Retinal pigment epithelial cell (primary cell): Measurements from ENCODE around the gene VGLL4.

ENCODE experiments used
- DNase-seq: peaks from one replicate; pipeline ENCODE4 v3.0.0-alpha.2; 2010; ENCODE audit warnings: low read depth
- H3K4me3 ChIP-seq: 2 replicates; pipeline ENCODE4 v1.5.1; 2011; ENCODE audit warnings: mild to moderate bottlenecking, low read length, control low read depth, moderate library complexity
- CTCF ChIP-seq: conservative IDR thresholded peaks from 2 replicates; pipeline ENCODE4 v1.5.1; 2011; ENCODE audit warnings: low read depth, low read length, control low read depth, inconsistent platforms

VGLL4 gene

GRCh38 chr3:11587766-11588165, 55.9 kb downstream of the VGLL4 start:
- TF ChIP-seq CTCF, result no peak
- no peak for DNase-seq
- H3K4me3 ChIP-seq, result no peak overlapping the region

DNA sequence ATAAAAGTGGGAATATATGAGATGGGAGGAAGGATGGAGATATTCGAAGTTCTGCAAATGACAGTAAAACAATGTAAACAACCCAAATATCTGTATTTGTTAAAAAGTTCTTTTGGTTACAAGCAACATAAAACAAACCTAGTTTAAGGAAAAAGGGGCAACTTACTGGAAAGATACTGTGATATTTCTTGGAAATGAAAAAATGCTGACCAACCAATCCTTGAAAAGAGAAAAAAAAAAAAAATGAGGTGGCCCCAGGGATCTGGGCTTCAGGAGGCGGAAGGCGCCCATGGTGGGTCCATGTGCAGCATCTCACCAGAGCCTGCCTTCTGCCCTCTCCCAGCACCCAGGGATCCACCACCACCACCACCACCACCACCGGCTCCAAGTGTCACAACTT, 59.1 kb downstream of the VGLL4 start:
- TF ChIP-seq CTCF, result no peak
- H3K4me3 ChIP-seq, result no peak overlapping the region
- DNase-seq, result no peak

GRCh38 chr3:11583638-11584046, 60.1 kb downstream of the VGLL4 start:
- no peak overlapping the region for H3K4me3 ChIP-seq
- no peak for TF ChIP-seq CTCF
- DNase-seq, result no peak

GRCh38 chr3:11583235-11583634, 60.5 kb downstream of the VGLL4 start:
- H3K4me3 ChIP-seq, result no peak overlapping the region
- DNase-seq, result no peak
- TF ChIP-seq CTCF, result no peak

GRCh38 chr3:11582191-11582968, 61.3 kb downstream of the VGLL4 start:
- DNase-seq, result peak; percentile 63
- no peak for TF ChIP-seq CTCF
- H3K4me3 ChIP-seq, result peak overlapping the region; percentile 51

DNA sequence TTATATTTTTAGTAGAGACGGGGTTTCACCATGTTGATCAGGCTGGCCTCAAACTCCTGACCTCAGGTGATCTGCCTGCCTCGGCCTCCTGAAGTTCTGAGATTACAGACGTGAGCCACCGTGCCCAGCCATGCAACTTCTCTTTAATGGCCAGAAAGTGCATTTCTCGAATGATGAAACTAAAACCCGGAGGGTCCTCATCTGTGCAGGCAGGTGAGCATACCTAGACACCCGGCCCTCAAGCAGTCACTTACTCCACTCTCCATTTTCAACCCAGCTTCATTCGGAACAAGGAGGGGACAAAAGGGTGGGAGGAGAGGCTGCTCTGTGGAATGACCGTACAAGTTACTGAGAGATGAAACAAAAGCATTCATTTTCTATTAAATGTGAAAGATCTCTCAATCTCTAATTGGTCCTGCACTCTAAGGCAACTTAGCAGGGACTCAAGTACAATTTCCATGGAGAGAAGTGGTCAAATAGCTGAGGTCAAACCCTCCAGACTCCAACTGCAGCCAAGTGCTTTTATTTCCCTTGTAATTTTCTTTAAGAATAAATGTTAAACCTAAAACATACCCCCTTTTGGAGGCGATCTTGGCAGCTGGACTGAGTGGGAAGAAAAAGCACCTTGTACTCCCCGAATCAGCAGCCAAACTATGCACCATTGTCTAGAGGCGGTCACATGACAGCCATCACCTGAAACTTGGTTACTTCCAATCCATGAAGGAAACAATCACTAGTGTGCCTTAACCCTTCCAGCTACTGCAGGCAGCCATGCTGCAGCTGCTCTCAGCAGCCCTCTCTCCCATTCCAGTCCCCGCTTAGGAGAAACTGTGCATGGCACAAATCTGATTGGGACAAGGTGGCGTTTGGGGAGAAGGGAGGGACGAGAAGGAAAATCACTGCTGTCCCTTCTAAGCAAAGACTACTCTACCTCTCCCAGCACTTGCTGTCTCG, 62.2 kb downstream of the VGLL4 start:
- peak overlapping the region; percentile 51 for H3K4me3 ChIP-seq
- no peak for DNase-seq
- TF ChIP-seq CTCF, result no peak
